OCI-LY1 (cell line): Measurements from ENCODE around the gene STARD7.

ENCODE experiments used
- H2AFZ ChIP-seq: fragments of 200-600 bp; sonication (generic), shearing (Covaris generic); 2 replicates; pipeline ENCODE4 v1.6.0; 2014; ENCODE audit warnings: antibody characterized with exemption, mild to moderate bottlenecking, low read length
- H3F3A ChIP-seq: fragments of 200-600 bp; sonication (generic), shearing (Covaris generic); 2 replicates; pipeline ENCODE4 v1.6.0; 2014; ENCODE audit warnings: mild to moderate bottlenecking, antibody characterized with exemption, low read length, moderate library complexity; ENCODE audit not compliant: insufficient read depth
- H3K27ac ChIP-seq: fragments of 200-600 bp; sonication (generic); 2 replicates; pipeline ENCODE4 v1.5.1; 2014; ENCODE audit warnings: low read length, mixed run types, mild to moderate bottlenecking, low read depth; ENCODE audit not compliant: poor library complexity, severe bottlenecking
- H3K27me3 ChIP-seq: fragments of 200-600 bp; sonication (generic); 2 replicates; pipeline ENCODE4 v1.6.0; 2014; ENCODE audit warnings: antibody characterized with exemption, mild to moderate bottlenecking, low read length, moderate library complexity; ENCODE audit not compliant: insufficient read depth
- H3K36me3 ChIP-seq: fragments of 200-600 bp; sonication (generic); 2 replicates; pipeline ENCODE4 v1.6.1; 2014; ENCODE audit warnings: mild to moderate bottlenecking, antibody characterized with exemption, low read length, moderate library complexity, mixed read lengths; ENCODE audit not compliant: insufficient read depth
- H3K4me1 ChIP-seq: fragments of 200-600 bp; sonication (generic); 2 replicates; pipeline ENCODE4 v1.5.1; 2014; ENCODE audit warnings: mild to moderate bottlenecking, low read length, moderate library complexity; ENCODE audit not compliant: insufficient read depth, severe bottlenecking
- H3K4me2 ChIP-seq: fragments of 200-600 bp; sonication (generic), shearing (Covaris generic); 2 replicates; pipeline ENCODE4 v1.6.1; 2014; ENCODE audit warnings: low read length
- H3K4me3 ChIP-seq: fragments of 200-600 bp; sonication (generic); 2 replicates; pipeline ENCODE4 v1.5.1; 2014; ENCODE audit warnings: low read length, low read depth, mild to moderate bottlenecking, mixed read lengths; ENCODE audit not compliant: poor library complexity, severe bottlenecking
- H3K79me2 ChIP-seq: fragments of 200-600 bp; shearing (Covaris generic); 2 replicates; pipeline ENCODE4 v1.6.1; 2016; ENCODE audit warnings: mixed run types, low read length, mixed read lengths; ENCODE audit not compliant: insufficient read depth
- H3K9ac ChIP-seq: fragments of 200-600 bp; sonication (generic), shearing (Covaris generic); 2 replicates; pipeline ENCODE4 v1.6.1; 2014; ENCODE audit warnings: mild to moderate bottlenecking, low read length, mixed read lengths
- H3K9me2 ChIP-seq: fragments of 200-600 bp; sonication (generic), shearing (Covaris generic); 2 replicates; pipeline ENCODE4 v1.6.1; 2014; ENCODE audit warnings: low read depth, mild to moderate bottlenecking, low read length, mixed read lengths
- H3K9me3 ChIP-seq: fragments of 200-600 bp; shearing (Covaris generic); 2 replicates; pipeline ENCODE4 v1.6.1; 2014; ENCODE audit warnings: low read length, mixed read lengths
- H4K20me1 ChIP-seq: fragments of 200-600 bp; sonication (generic), shearing (Covaris generic); 2 replicates; pipeline ENCODE4 v1.6.0; 2016; ENCODE audit warnings: mild to moderate bottlenecking, low read length; ENCODE audit not compliant: insufficient read depth
- EZH2 ChIP-seq: fragments of 200-600 bp; sonication (generic), shearing (Covaris generic); IDR thresholded peaks from 2 replicates; pipeline ENCODE4 v1.8.0; 2017; ENCODE audit warnings: borderline replicate concordance, mixed run types, mild to moderate bottlenecking, antibody characterized with exemption, low read length, moderate library complexity, mixed read lengths
- TF ChIP-seq, protein P1 (sequence below): fragments of 200-600 bp; sonication (generic), shearing (Covaris generic); IDR thresholded peaks from 2 replicates; pipeline ENCODE4 v1.5.1; 2017; ENCODE audit warnings: mild to moderate bottlenecking, antibody characterized with exemption, low read length, moderate library complexity, mixed read lengths

STARD7 gene

DNA sequence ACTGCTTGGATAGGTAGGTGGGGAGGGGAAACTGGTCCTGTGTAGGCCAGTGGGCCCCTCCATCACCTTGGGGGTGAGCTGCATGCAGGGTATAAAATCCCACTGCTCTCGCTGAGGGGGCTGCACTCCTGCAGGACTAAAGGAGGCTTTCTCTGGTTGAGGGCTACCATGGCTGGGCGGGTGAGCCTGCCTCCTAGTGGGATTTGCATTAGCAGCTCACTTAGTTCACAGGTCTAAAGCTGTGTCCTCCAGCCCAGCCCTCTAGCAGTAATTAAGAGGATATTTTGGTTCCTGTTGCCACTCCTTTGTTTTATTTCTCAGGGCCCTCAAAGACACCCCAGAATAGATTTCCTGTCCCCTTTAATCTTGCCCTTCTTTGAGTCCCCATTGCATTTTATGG, 32.6 kb upstream of the STARD7 start:
- Histone ChIP-seq H3K4me3 (no peak overlapping the region), H2AFZ (no peak overlapping the region), H3F3A (no peaks in the 10 kb centered on the region), H3K4me1 (peaks cover 45% of the 10 kb centered on the region), H3K4me2 (peak overlapping the region; percentile 48; the same call in 1 of the 2 replicates), H3K36me3 (no peaks in the 10 kb centered on the region), H3K27ac (peak overlapping the region; percentile 78), H3K9me3 (no peaks in the 10 kb centered on the region), H3K79me2 (no peaks in the 10 kb centered on the region), H3K9me2 (no peaks in the 10 kb centered on the region), H3K9ac (peak overlapping the region; percentile 47; the same call in 1 of the 2 replicates), H3K27me3 (no peaks in the 10 kb centered on the region), H4K20me1 (no peaks in the 10 kb centered on the region)
- no peak for TF ChIP-seq EZH2
- TF ChIP-seq, protein P1, sequence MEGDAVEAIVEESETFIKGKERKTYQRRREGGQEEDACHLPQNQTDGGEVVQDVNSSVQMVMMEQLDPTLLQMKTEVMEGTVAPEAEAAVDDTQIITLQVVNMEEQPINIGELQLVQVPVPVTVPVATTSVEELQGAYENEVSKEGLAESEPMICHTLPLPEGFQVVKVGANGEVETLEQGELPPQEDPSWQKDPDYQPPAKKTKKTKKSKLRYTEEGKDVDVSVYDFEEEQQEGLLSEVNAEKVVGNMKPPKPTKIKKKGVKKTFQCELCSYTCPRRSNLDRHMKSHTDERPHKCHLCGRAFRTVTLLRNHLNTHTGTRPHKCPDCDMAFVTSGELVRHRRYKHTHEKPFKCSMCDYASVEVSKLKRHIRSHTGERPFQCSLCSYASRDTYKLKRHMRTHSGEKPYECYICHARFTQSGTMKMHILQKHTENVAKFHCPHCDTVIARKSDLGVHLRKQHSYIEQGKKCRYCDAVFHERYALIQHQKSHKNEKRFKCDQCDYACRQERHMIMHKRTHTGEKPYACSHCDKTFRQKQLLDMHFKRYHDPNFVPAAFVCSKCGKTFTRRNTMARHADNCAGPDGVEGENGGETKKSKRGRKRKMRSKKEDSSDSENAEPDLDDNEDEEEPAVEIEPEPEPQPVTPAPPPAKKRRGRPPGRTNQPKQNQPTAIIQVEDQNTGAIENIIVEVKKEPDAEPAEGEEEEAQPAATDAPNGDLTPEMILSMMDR = peak; percentile 39; the same call in 1 of the 2 replicates

- H3K4me1 ChIP-seq = peaks cover 42% of the 10 kb centered on the region
These were observed 31.9 kb upstream of the STARD7 start for GRCh38 chr2:96240341-96241038.

GRCh38 chr2:96239745-96240264, 31.2 kb upstream of the STARD7 start:
- Histone ChIP-seq H3K9me3 (no peaks in the 10 kb centered on the region), H3K4me1 (peaks cover 40% of the 10 kb centered on the region), H3F3A (no peaks in the 10 kb centered on the region), H3K79me2 (no peaks in the 10 kb centered on the region), H3K4me2 (no peak overlapping the region), H3K27me3 (no peaks in the 10 kb centered on the region), H3K36me3 (no peaks in the 10 kb centered on the region), H3K9ac (no peak overlapping the region), H3K9me2 (no peaks in the 10 kb centered on the region), H4K20me1 (no peaks in the 10 kb centered on the region), H3K27ac (peak overlapping the region; percentile 78), H2AFZ (no peak overlapping the region), H3K4me3 (no peak overlapping the region)
- TF ChIP-seq EZH2 = no peak
- TF ChIP-seq, protein P1 = no peak

More at GRCh38 chr2:96240341-96241038, 31.9 kb upstream of the STARD7 start:
- Histone ChIP-seq H3F3A (no peaks in the 10 kb centered on the region), H3K9ac (no peak overlapping the region; the same call in 1 of the 2 replicates), H3K27ac (peak overlapping the region; percentile 78), H3K27me3 (no peaks in the 10 kb centered on the region), H3K36me3 (no peaks in the 10 kb centered on the region), H3K9me2 (no peaks in the 10 kb centered on the region), H4K20me1 (no peaks in the 10 kb centered on the region), H3K4me3 (no peak overlapping the region), H2AFZ (no peak overlapping the region), H3K79me2 (no peaks in the 10 kb centered on the region), H3K4me2 (0 out of 2 replicates have a peak overlapping the region, but pooled peaks have one; percentile 48), H3K9me3 (no peaks in the 10 kb centered on the region)
- TF ChIP-seq, protein P1 = no peak
- no peak for TF ChIP-seq EZH2
